Esophagus squamous epithelium (tissue), 4 donors: ENCODE results near the gene FTCDNL1.

Experiments
- POLR2A ChIP-seq, 4 donors: fragments of 450-650 bp; IDR thresholded peaks; one replicate each; pipeline ENCODE4 v1.6.1; 2017; ENCODE audit warnings: antibody characterized with exemption in 4 of 4, mild to moderate bottlenecking in 4 of 4, moderate library complexity in 3 of 4
- TF ChIP-seq, protein P1 (sequence below), 6 experiments: fragments of 450-650 bp in 4 of 6; fragments of 200-600 bp in 2 of 6; sonication (generic) in 2 of 6; IDR thresholded peaks; one replicate each; pipeline ENCODE4 v1.5.1; 2016 to 2019; ENCODE audit warnings: antibody characterized with exemption in 6 of 6, mild to moderate bottlenecking in 4 of 6, moderate library complexity in 4 of 6

DNA sequence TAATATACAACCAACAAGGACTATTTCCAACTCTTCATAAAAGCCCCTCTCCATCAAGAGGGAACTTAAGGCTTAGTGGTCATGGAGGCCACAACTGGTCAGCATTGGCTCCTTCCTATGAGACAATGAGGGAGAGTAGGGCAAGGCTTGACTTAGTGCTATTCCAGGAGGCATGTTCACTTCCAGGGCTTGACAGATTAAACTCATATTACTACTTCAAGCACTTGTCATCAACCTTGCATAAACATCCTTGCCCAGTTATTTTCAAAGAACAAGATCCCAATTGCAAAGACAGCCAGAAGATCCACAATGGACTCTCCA, 133.4 kb downstream of the FTCDNL1 start:
- TF ChIP-seq, protein P1, sequence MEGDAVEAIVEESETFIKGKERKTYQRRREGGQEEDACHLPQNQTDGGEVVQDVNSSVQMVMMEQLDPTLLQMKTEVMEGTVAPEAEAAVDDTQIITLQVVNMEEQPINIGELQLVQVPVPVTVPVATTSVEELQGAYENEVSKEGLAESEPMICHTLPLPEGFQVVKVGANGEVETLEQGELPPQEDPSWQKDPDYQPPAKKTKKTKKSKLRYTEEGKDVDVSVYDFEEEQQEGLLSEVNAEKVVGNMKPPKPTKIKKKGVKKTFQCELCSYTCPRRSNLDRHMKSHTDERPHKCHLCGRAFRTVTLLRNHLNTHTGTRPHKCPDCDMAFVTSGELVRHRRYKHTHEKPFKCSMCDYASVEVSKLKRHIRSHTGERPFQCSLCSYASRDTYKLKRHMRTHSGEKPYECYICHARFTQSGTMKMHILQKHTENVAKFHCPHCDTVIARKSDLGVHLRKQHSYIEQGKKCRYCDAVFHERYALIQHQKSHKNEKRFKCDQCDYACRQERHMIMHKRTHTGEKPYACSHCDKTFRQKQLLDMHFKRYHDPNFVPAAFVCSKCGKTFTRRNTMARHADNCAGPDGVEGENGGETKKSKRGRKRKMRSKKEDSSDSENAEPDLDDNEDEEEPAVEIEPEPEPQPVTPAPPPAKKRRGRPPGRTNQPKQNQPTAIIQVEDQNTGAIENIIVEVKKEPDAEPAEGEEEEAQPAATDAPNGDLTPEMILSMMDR (IDR thresholded peaks at IDR 0.05), result no peak
- no peak for TF ChIP-seq POLR2A (IDR thresholded peaks at IDR 0.05)
